Stimulated activated CD8-positive, alpha-beta memory T cell treated with anti-CD3 and anti-CD28 coated beads, Interleukin-7, amount 100 ng/mL, for 48 hours (primary cell): ENCODE data around the gene TAS1R3.
A peak's percentile ranks its signal among the peaks of the same experiment; 100 is the strongest.

ENCODE experiments used
- DNase-seq, 2 donors: peaks; one replicate each; pipeline ENCODE4 v3.0.0-alpha.2; 2020; ENCODE audit warnings: low read depth in 1 of 2; ENCODE audit errors: extremely low read depth in 1 of 2

TAS1R3 gene

GRCh38 chr1:1335792-1336248 is 4.7 kb downstream of the TAS1R3 start:
- DNase-seq: no peak

GRCh38 chr1:1336446-1336845 is 5.4 kb downstream of the TAS1R3 start:
- no peak for DNase-seq

- DNase-seq: no peak
Observed at GRCh38 chr1:1336931-1337792, 6.1 kb downstream of the TAS1R3 start.

GRCh38 chr1:1337793-1338147 is 6.7 kb downstream of the TAS1R3 start:
- no peak for DNase-seq

- DNase-seq: no peak
Observed at GRCh38 chr1:1338278-1338677, 7.2 kb downstream of the TAS1R3 start.

- no peak for DNase-seq
Observed at GRCh38 chr1:1340185-1340584, 9.1 kb downstream of the TAS1R3 start.

- DNase-seq: no peak
Observed at GRCh38 chr1:1340791-1341548, 9.9 kb downstream of the TAS1R3 start.

GRCh38 chr1:1341549-1342021 is 10.5 kb downstream of the TAS1R3 start:
- DNase-seq: no peak

- no peak for DNase-seq
Observed at GRCh38 chr1:1342061-1342562, 11.0 kb downstream of the TAS1R3 start.

GRCh38 chr1:1342584-1343115 is 11.6 kb downstream of the TAS1R3 start:
- DNase-seq: no peak

GRCh38 chr1:1343811-1344421 is 12.8 kb downstream of the TAS1R3 start:
- no peak for DNase-seq

- DNase-seq: peak in 1 of 2 donors; percentile 58
Observed at GRCh38 chr1:1344655-1345361, 13.7 kb downstream of the TAS1R3 start.

GRCh38 chr1:1345384-1345783 is 14.3 kb downstream of the TAS1R3 start:
- no peak for DNase-seq

- DNase-seq: no peak
Observed at GRCh38 chr1:1345860-1346500, 14.9 kb downstream of the TAS1R3 start.

- DNase-seq: no peak
Observed at GRCh38 chr1:1346501-1346890, 15.4 kb downstream of the TAS1R3 start.

GRCh38 chr1:1347026-1347595 is 16.0 kb downstream of the TAS1R3 start:
- no peak for DNase-seq

GRCh38 chr1:1347663-1348419 is 16.8 kb downstream of the TAS1R3 start:
- DNase-seq: no peak

GRCh38 chr1:1348420-1349255 is 17.6 kb downstream of the TAS1R3 start:
- DNase-seq: no peak
